ENCODE results near the gene CTDSP1.

DNA sequence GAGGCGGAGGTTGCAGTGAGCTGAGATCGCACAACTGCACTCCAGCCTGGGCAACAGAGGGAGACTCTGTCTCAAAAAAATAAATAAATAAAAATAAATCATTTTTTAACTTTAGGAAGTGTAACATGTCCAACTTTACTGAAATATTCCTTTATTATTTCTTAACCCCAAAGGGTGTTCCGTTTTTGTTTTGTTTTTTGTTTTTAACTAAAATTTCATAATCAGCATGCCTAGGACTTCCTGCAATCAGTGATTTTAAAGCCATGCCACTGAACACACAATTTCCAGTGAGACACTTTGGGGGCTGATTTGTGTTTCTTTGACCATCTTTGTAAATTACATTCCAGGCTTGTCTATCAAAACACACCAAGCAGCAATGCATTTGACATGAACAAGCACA, 35.9 kb upstream of the CTDSP1 start:
- no peak for TF ChIP-seq POLR2AphosphoS5 (IDR thresholded peaks at IDR 0.05)
- TF ChIP-seq, protein P1, sequence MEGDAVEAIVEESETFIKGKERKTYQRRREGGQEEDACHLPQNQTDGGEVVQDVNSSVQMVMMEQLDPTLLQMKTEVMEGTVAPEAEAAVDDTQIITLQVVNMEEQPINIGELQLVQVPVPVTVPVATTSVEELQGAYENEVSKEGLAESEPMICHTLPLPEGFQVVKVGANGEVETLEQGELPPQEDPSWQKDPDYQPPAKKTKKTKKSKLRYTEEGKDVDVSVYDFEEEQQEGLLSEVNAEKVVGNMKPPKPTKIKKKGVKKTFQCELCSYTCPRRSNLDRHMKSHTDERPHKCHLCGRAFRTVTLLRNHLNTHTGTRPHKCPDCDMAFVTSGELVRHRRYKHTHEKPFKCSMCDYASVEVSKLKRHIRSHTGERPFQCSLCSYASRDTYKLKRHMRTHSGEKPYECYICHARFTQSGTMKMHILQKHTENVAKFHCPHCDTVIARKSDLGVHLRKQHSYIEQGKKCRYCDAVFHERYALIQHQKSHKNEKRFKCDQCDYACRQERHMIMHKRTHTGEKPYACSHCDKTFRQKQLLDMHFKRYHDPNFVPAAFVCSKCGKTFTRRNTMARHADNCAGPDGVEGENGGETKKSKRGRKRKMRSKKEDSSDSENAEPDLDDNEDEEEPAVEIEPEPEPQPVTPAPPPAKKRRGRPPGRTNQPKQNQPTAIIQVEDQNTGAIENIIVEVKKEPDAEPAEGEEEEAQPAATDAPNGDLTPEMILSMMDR (IDR thresholded peaks at IDR 0.05): no peak
- no peak for TF ChIP-seq EP300 (IDR thresholded peaks at IDR 0.05; ENCODE audit: low read depth)

Data from transverse colon (tissue), 4 donors.